Neural crest cell (in vitro differentiated cells): ENCODE results near the gene ASIC4. TPM values are rescaled to one million over a fixed set of nuclear protein-coding genes. Genes with fewer than 3 reads are reported as not detected.

Experiments used
- DNase-seq: peaks from one replicate; pipeline ENCODE4 v3.0.0; 2021; ENCODE audit warnings: low read depth, mixed read lengths, low spot score
- H3K27ac Mint-ChIP-seq: one replicate; pipeline ENCODE4 v1.8.0; 2021; ENCODE audit warnings: mild to moderate bottlenecking, mixed read lengths; ENCODE audit not compliant: unreplicated experiment
- H3K27me3 Mint-ChIP-seq: 2 replicates; pipeline ENCODE4 v1.8.0; 2021; ENCODE audit warnings: low read depth, mild to moderate bottlenecking, mixed read lengths
- H3K36me3 Mint-ChIP-seq: 2 replicates; pipeline ENCODE4 v1.8.0; 2021; ENCODE audit warnings: low read depth, mild to moderate bottlenecking, mixed read lengths
- H3K4me1 Mint-ChIP-seq: 2 replicates; pipeline ENCODE4 v1.8.0; 2021; ENCODE audit warnings: mixed read lengths
- H3K4me3 Mint-ChIP-seq: one replicate; pipeline ENCODE4 v1.8.0; 2021; ENCODE audit warnings: mild to moderate bottlenecking, mixed read lengths
- H3K9me3 Mint-ChIP-seq: 2 replicates; pipeline ENCODE4 v1.8.0; 2021; ENCODE audit warnings: mixed read lengths
- total RNA-seq: library from RNA; stranded (reverse); gene quantifications from 2 replicates; pipeline ENCODE4 v1.2.1, GENCODE V29; 2021
- TF ChIP-seq, protein P1 (sequence below): fragments of 200-600 bp; sonication (generic); conservative IDR thresholded peaks from 2 replicates; pipeline ENCODE4 v1.5.0; 2021; ENCODE audit warnings: antibody characterized with exemption, mild to moderate bottlenecking

The ASIC4 gene
- total RNA-seq, 1 donor from 2014 or later, result 1.0 TPM

DNA sequence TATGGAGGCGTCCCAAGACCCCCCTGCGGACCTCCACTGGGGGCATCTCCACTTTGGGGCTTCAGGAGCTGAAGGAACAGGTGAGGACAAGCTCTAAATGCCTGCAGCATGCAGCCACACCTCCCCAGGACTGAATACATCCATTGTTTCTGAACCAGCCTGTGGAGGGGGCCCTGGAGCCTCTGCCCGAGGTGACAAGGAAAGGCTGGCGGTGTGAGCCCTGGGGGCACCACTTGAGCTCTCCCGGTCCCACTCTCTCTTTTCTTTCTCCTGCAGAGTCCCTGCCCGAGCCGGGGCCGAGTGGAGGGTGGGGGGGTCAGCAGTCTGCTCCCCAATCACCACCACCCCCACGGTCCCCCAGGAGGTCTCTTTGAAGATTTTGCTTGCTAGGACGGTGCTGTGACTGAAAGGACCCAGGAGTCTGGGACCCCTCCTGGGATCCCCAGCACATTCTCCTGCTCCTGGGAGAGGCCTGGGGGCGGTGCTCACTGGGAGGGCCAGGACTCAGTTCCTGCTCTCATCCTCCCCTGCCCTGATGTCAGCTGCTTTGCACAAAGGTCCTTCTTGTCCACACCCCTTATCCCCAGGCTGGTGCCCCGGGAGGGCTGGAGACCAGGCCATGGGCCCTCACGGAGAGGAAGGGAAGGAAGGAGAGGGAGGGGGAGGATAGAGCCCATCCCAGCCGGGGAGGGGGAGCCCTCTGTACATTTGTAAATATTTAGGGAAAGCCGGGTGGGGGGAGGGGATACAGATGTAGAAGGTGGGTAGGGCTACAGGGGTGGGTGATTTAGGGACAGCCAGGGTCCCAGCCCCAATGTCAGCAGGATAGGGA, 23.6 kb downstream of the ASIC4 start:
- no peaks in the 10 kb centered on the region for H3K36me3 Mint-ChIP-seq
- H3K27ac Mint-ChIP-seq, result peak overlapping the region; percentile 88
- H3K4me1 Mint-ChIP-seq, result peaks cover 37% of the 10 kb centered on the region
- H3K27me3 Mint-ChIP-seq, result peaks cover 9% of the 10 kb centered on the region
- no peaks in the 10 kb centered on the region for H3K9me3 Mint-ChIP-seq
- TF ChIP-seq, protein P1, sequence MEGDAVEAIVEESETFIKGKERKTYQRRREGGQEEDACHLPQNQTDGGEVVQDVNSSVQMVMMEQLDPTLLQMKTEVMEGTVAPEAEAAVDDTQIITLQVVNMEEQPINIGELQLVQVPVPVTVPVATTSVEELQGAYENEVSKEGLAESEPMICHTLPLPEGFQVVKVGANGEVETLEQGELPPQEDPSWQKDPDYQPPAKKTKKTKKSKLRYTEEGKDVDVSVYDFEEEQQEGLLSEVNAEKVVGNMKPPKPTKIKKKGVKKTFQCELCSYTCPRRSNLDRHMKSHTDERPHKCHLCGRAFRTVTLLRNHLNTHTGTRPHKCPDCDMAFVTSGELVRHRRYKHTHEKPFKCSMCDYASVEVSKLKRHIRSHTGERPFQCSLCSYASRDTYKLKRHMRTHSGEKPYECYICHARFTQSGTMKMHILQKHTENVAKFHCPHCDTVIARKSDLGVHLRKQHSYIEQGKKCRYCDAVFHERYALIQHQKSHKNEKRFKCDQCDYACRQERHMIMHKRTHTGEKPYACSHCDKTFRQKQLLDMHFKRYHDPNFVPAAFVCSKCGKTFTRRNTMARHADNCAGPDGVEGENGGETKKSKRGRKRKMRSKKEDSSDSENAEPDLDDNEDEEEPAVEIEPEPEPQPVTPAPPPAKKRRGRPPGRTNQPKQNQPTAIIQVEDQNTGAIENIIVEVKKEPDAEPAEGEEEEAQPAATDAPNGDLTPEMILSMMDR, result no peak
- H3K4me3 Mint-ChIP-seq, result peak overlapping the region; percentile 71
- no peak for DNase-seq

DNA sequence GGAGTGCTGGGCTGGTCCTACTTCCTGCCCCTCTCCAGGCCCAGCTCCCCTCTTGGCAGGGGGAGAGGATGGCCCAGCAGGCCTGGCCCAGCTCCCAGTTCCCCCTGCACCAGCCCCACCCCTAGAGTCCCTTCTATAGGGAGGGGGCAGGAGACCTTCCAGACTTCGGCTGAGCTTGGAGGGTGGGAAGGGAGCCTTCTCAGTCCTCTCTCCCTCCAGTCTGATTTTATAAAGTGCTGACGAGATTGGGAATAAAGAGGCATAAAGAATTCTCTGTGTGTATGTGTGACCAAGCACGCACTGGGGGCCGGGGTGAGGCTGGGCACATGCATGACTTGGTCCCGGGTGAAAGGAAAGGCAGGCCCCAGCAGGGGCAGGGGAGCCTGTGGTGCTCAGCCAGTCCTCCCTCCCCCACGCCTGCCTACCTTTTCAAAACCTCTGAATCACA, 24.2 kb downstream of the ASIC4 start:
- Mint-ChIP-seq H3K27ac (peak overlapping the region; percentile 75), H3K9me3 (no peaks in the 10 kb centered on the region), H3K4me1 (peaks cover 38% of the 10 kb centered on the region), H3K27me3 (peaks cover 5% of the 10 kb centered on the region), H3K36me3 (no peaks in the 10 kb centered on the region), H3K4me3 (peak overlapping the region; percentile 62)
- TF ChIP-seq, protein P1, result no peak
- no peak for DNase-seq

DNA sequence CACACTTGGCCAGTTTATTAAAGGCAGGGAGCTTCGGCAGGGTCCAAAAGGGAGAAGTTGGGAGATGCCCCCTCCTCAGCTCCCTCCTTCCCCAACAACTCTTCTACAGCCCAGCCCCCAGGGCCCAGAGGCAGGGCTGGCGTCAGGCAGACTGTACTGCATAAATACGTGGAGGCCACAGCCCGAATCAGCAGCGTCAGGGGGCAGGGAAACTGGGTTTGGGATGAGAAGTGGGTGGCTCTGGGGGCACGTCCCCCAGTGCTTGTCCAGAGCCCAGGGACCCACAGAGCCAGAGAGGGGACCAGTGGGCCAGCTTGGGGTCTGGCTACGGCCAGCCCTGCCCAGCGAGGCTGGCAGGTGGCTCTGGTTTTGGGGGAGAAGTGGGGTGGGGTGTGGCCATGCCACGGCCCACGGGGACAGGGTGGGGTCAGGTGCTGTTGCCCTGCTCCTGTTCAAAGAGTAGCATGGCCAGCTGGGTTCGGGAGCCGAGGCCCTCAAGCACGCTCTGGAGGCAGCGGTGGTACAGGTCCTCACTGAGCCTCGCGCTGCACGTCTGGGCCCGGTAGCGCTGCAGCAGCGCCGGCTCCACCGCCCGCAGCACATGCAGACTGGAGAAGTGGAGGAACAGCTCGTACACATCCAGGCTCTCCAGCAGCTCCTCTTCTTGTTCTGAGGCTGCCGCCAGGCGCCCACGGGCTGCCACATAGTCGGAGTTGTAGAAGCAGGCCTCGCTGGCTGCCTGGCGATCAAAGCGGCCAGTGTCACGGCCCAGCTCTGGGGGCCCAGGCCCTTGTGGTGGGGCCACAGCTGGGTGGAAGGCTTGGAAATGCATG, 24.9 kb downstream of the ASIC4 start:
- H3K9me3 Mint-ChIP-seq, result no peaks in the 10 kb centered on the region
- peaks cover 2% of the 10 kb centered on the region for H3K27me3 Mint-ChIP-seq
- H3K4me1 Mint-ChIP-seq, result peaks cover 39% of the 10 kb centered on the region
- peak overlapping the region; percentile 75 for H3K27ac Mint-ChIP-seq
- peak overlapping the region; percentile 62 for H3K4me3 Mint-ChIP-seq
- H3K36me3 Mint-ChIP-seq, result no peaks in the 10 kb centered on the region
- TF ChIP-seq, protein P1, result no peak
- DNase-seq, result no peak

DNA sequence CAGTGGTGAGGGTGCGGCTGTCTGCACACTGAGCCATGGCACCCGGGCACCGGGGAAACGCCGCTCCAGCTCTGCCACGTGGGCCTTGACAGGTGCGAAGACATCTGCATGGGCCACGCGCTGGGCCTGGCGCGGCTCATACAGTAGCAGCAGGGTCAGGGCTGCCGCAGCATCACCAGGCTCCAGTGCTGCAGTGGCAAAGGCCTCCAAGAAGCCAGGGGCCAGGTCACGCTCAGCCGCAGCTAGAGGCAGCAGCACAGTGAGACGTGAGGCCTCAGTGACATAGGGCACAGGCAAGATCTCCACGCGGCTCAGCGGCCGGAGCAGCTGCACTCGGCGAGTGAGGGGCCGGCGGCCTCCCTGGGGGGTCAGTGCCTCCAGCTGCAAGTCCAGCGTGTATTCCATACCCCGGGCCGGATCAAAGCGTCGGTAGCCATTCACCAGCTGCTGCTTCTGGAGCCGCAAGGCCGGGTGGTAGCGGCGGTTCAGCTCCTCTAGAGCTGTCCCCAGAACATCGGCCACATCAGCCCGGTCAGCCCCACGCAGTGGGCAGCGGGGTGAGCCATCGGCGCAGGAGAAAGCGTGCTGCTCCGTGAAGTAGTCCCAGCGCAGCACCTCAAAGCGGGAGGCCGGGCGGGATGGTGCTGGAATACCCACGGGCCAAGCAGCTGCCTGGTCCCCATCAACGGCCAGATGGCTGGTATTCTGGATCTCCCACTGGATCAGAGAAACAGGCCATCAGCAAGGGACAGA, 25.8 kb downstream of the ASIC4 start:
- Mint-ChIP-seq H3K4me1 (peaks cover 48% of the 10 kb centered on the region), H3K27me3 (peaks cover 2% of the 10 kb centered on the region), H3K4me3 (peak overlapping the region; percentile 66), H3K27ac (no peak overlapping the region), H3K9me3 (no peaks in the 10 kb centered on the region), H3K36me3 (no peaks in the 10 kb centered on the region)
- no peak for DNase-seq
- TF ChIP-seq, protein P1, result no peak
